ENCODE data around the gene MEOX2.

GRCh38 chr7:15606561-15606960, 79.9 kb downstream of the MEOX2 start:
- TF ChIP-seq CTCF (IDR thresholded peaks at IDR 0.05) (no peak), POLR2AphosphoS5 (IDR thresholded peaks at IDR 0.05; ENCODE audit: insufficient read depth in 1 of 2, low read depth in 1 of 2) (no peak), POLR2A (IDR thresholded peaks at IDR 0.05) (no peak)

All from vagina (tissue), 2 donors.